GM13977 (cell line): ENCODE data around the gene PTGER1.

ENCODE experiments used
- DNase-seq: peaks from one replicate; pipeline ENCODE4 v3.0.0; 2012; ENCODE audit warnings: low spot score
- CTCF ChIP-seq: IDR thresholded peaks from 2 replicates; pipeline ENCODE4 v1.5.1; 2012; ENCODE audit warnings: mild to moderate bottlenecking, control low read depth; ENCODE audit not compliant: insufficient read depth; ENCODE audit errors: extremely low read depth, missing control alignments
- in situ Hi-C: fragments of 300-500 bp; cut with MboI; formaldehyde crosslinking; loops from one replicate; pipeline ENCODE4 v1.12.0; 2022; ENCODE audit warnings: low sequenced_read_pairs, low pct_unique_long_range_greater_than_20kb, mixed read lengths, inconsistent platforms; ENCODE audit not compliant: unreplicated experiment

Gene PTGER1

GRCh38 chr19:14450168-14450874 lies 24.8 kb downstream of the PTGER1 start:
- in situ Hi-C loops = no loop called here
- DNase-seq = peak; percentile 76
- TF ChIP-seq CTCF = no peak

GRCh38 chr19:14449321-14449720 lies 25.8 kb downstream of the PTGER1 start:
- no peak for TF ChIP-seq CTCF
- DNase-seq = no peak
- in situ Hi-C loops = no loop called here

- in situ Hi-C loops = no loop called here
- TF ChIP-seq CTCF = no peak
- DNase-seq = no peak
These were observed 28.7 kb downstream of the PTGER1 start for GRCh38 chr19:14446336-14447036.

GRCh38 chr19:14443632-14444216 lies 31.4 kb downstream of the PTGER1 start:
- TF ChIP-seq CTCF = no peak
- in situ Hi-C loops = no loop called here

GRCh38 chr19:14442891-14443631 lies 32.1 kb downstream of the PTGER1 start:
- in situ Hi-C loops = no loop called here
- TF ChIP-seq CTCF = no peak
- no peak for DNase-seq

More at GRCh38 chr19:14443632-14444216, 31.4 kb downstream of the PTGER1 start:
- no peak for DNase-seq

GRCh38 chr19:14441041-14441938 lies 33.9 kb downstream of the PTGER1 start:
- DNase-seq = no peak
- in situ Hi-C loops = no loop called here
- no peak for TF ChIP-seq CTCF
